Peyer's patch (tissue), 4 donors: Measurements from ENCODE around the gene PLPP4. TPM values are rescaled to one million over a fixed set of nuclear protein-coding genes. Genes with fewer than 3 reads are reported as not detected.

Experiments used
- DNase-seq, 3 donors: peaks; one replicate each; pipeline ENCODE4 v3.0.0-alpha.2; 2017 to 2019
- H3K27ac ChIP-seq, 4 donors: fragments of 200-600 bp; sonication (generic); one replicate each; pipeline ENCODE4 v1.5.1; 2016 to 2019
- H3K27me3 ChIP-seq, 2 donors: fragments of 200-600 bp; sonication (generic); one replicate each; pipeline ENCODE4 v1.5.1; 2019
- H3K36me3 ChIP-seq, 3 donors: fragments of 200-600 bp; sonication (generic); one replicate each; pipeline ENCODE4 v1.5.1; 2016 to 2019
- H3K4me1 ChIP-seq, 4 donors: fragments of 200-600 bp; sonication (generic); one replicate each; pipeline ENCODE4 v1.5.1; 2016 to 2019
- H3K4me3 ChIP-seq, 4 donors: fragments of 200-600 bp; sonication (generic); 1 replicate in 3 of 4; 2 replicates in 1 of 4; pipeline ENCODE4 v1.5.1; 2016 to 2019; ENCODE audit warnings: mild to moderate bottlenecking in 1 of 4
- H3K9me3 ChIP-seq, 4 donors: fragments of 200-600 bp; sonication (generic); one replicate each; pipeline ENCODE4 v1.5.1; 2016 to 2019; ENCODE audit warnings: mild to moderate bottlenecking in 1 of 4
- POLR2A ChIP-seq, 2 donors: fragments of 450-650 bp; IDR thresholded peaks; one replicate each; pipeline ENCODE4 v1.5.1; 2017; ENCODE audit warnings: antibody characterized with exemption in 2 of 2, mild to moderate bottlenecking in 2 of 2, moderate library complexity in 2 of 2
- total RNA-seq, 4 donors: library from RNA; depleted of rRNA; stranded (reverse); fragments of >200 nt; gene quantifications; one replicate each; pipeline ENCODE4 v1.1.0, GENCODE V29; 2016
- TF ChIP-seq, protein P1 (sequence below), 6 experiments: fragments of 450-650 bp in 4 of 6; fragments of 200-600 bp in 2 of 6; sonication (generic) in 1 of 6; IDR thresholded peaks; one replicate each; pipeline ENCODE4 v1.5.1; 2017 to 2019; ENCODE audit warnings: antibody characterized with exemption in 6 of 6, mild to moderate bottlenecking in 3 of 6, moderate library complexity in 1 of 6

Gene PLPP4
- total RNA-seq, 4 donors from 2014 or later, result 1.3 TPM; not detected in 3

- Histone ChIP-seq H3K9me3 (no peaks in the 10 kb centered on the region), H3K36me3 (no peaks in the 10 kb centered on the region), H3K4me1 (no peaks in the 10 kb centered on the region), H3K27ac (no peak overlapping the region), H3K4me3 (no peak overlapping the region), H3K27me3 (no peaks in the 10 kb centered on the region)
- no peak for TF ChIP-seq POLR2A (IDR thresholded peaks at IDR 0.05)
- TF ChIP-seq, protein P1, sequence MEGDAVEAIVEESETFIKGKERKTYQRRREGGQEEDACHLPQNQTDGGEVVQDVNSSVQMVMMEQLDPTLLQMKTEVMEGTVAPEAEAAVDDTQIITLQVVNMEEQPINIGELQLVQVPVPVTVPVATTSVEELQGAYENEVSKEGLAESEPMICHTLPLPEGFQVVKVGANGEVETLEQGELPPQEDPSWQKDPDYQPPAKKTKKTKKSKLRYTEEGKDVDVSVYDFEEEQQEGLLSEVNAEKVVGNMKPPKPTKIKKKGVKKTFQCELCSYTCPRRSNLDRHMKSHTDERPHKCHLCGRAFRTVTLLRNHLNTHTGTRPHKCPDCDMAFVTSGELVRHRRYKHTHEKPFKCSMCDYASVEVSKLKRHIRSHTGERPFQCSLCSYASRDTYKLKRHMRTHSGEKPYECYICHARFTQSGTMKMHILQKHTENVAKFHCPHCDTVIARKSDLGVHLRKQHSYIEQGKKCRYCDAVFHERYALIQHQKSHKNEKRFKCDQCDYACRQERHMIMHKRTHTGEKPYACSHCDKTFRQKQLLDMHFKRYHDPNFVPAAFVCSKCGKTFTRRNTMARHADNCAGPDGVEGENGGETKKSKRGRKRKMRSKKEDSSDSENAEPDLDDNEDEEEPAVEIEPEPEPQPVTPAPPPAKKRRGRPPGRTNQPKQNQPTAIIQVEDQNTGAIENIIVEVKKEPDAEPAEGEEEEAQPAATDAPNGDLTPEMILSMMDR (IDR thresholded peaks at IDR 0.05), result no peak
- no peak for DNase-seq
Measured at GRCh38 chr10:120431251-120431651, 25.8 kb upstream of the PLPP4 start.

DNA sequence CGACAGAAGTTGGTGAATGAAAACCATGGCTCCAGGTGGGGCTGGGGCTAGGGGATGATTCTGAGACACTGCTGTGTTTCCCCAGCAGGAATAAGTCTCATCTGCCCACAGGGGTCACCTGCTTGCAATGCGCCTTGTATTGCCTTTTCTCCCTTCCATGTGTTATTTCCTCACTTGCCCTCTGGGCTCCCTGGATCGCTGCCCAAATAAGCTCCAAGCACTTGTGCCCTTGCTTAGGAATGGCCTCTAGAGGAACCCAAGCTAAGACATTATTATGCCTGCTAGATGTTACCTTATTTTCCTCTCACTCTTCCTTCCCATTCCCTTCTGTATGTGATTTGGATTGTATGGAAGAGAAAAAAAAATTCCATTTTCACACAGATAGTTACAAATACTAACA is 24.8 kb upstream of the PLPP4 start:
- Histone ChIP-seq H3K4me3 (no peak overlapping the region), H3K4me1 (no peaks in the 10 kb centered on the region), H3K36me3 (no peaks in the 10 kb centered on the region), H3K27me3 (no peaks in the 10 kb centered on the region), H3K27ac (no peak overlapping the region), H3K9me3 (no peaks in the 10 kb centered on the region)
- TF ChIP-seq, protein P1 (IDR thresholded peaks at IDR 0.05), result no peak
- TF ChIP-seq POLR2A (IDR thresholded peaks at IDR 0.05), result no peak
- DNase-seq, result no peak

- no peak for TF ChIP-seq POLR2A (IDR thresholded peaks at IDR 0.05)
- TF ChIP-seq, protein P1 (IDR thresholded peaks at IDR 0.05), result no peak
- Histone ChIP-seq H3K4me3 (no peak overlapping the region), H3K36me3 (no peaks in the 10 kb centered on the region), H3K27ac (no peak overlapping the region), H3K27me3 (no peaks in the 10 kb centered on the region), H3K4me1 (no peaks in the 10 kb centered on the region), H3K9me3 (no peaks in the 10 kb centered on the region)
- no peak for DNase-seq
Measured at GRCh38 chr10:120433141-120433540, 23.9 kb upstream of the PLPP4 start.

GRCh38 chr10:120436439-120437112 is 20.5 kb upstream of the PLPP4 start:
- Histone ChIP-seq H3K27me3 (no peaks in the 10 kb centered on the region), H3K36me3 (no peaks in the 10 kb centered on the region), H3K27ac (no peak overlapping the region), H3K9me3 (no peaks in the 10 kb centered on the region), H3K4me1 (no peaks in the 10 kb centered on the region), H3K4me3 (no peak overlapping the region)
- TF ChIP-seq, protein P1 (IDR thresholded peaks at IDR 0.05), result no peak
- TF ChIP-seq POLR2A (IDR thresholded peaks at IDR 0.05), result no peak
- DNase-seq, result no peak

- H3K36me3 ChIP-seq, result no peaks in the 10 kb centered on the region
- H3K27me3 ChIP-seq, result no peaks in the 10 kb centered on the region
- H3K4me3 ChIP-seq, result no peak overlapping the region
- DNase-seq, result no peak
- H3K27ac ChIP-seq, result no peak overlapping the region
- H3K4me1 ChIP-seq, result no peaks in the 10 kb centered on the region
- H3K9me3 ChIP-seq, result no peaks in the 10 kb centered on the region
- TF ChIP-seq POLR2A (IDR thresholded peaks at IDR 0.05), result no peak
- TF ChIP-seq, protein P1 (IDR thresholded peaks at IDR 0.05), result no peak
Measured at GRCh38 chr10:120437541-120437940, 19.5 kb upstream of the PLPP4 start.
